IPS-NIHi7 (cell line): ENCODE data around the gene CNTNAP3.
"Not testable (repeated sequence)": the region's sequence is repeated elsewhere in the genome, so short reads cannot be mapped to it uniquely, and the experiment has no call there.

Experiments used
- DNase-seq: peaks from one replicate; pipeline ENCODE4 v3.0.0; 2012; ENCODE audit warnings: mixed read lengths; ENCODE audit errors: extremely low spot score

The CNTNAP3 gene

DNA sequence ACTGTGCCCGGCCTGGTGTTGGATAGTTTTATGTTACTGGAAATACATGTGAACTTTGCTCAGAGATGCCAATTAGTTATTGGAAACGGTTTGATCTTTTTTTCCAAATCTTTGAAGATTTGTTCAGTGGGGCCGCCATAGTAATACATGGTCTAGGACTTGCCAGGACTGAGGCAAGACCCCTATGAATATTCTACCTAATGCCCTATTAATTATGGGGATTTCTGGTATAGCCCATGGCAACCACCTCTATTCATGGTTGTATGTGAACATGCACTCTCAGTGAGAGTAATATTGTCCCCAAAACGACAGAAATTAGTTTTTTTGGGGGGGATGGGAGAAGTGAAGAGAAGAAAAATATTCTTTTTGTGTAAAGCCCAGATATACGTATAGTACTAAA, 220.3 kb downstream of the CNTNAP3 start:
- DNase-seq: not testable (repeated sequence)

GRCh38 chr9:39062966-39063365, 225.0 kb downstream of the CNTNAP3 start:
- not testable (repeated sequence) for DNase-seq

DNA sequence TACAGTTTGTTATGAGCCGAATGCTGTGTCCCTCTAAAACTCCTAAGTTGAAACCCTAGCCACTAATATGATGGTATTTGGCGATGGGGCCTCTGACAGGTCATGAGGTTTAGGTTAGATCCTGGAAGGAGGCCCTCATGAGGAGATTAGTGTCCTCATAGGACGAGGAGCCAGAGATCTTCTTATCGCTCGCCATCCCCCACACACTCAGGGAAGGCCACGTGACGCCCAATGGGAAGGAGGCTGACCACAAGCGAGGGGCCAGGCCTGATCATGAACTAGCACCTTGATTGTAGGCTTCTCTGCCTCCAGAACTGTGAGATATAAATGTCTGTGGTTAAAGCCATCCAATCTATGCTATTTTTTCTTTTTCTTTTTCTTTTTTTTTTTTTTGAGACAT, 233.5 kb downstream of the CNTNAP3 start:
- not testable (repeated sequence) for DNase-seq

DNA sequence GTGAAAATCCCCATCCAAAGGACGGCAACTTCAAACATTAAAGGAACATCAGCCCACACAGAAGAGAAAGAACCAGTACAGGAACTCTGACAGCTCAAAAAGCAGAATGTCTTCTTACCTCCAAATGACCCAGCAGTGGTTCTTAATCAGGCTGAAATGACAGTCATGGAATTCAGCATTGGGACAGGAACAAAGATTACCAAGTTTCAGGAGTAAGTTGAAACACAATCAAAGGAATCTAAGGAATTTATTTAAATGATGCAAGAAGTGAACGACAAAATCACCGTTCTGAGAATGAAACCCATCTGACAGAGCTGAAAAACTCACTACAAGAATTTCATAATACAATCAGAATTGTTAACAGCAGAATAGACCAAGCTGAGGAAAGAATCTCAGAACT, 241.1 kb downstream of the CNTNAP3 start:
- not testable (repeated sequence) for DNase-seq

GRCh38 chr9:39042352-39042803, 245.6 kb downstream of the CNTNAP3 start:
- not testable (repeated sequence) for DNase-seq

DNA sequence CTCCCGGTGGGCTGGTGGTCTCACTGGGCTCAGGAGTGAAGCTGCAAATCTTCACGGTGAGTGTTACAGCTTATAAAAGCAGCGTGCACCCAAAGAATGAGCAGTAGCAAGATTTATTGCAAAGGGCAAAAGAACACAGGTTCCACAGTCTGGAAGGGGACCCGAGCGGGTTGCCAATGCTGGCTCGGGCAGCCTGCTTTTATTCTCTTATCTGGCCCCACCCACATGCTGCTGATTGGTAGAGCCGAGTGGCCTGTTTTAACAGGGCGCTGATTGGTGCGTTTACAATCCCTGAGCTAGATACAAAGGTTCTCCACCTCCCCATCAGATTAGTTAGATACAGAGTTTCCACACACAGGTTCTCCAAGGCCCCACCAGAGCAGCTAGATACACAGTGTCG, 246.2 kb downstream of the CNTNAP3 start:
- not testable (repeated sequence) for DNase-seq

DNA sequence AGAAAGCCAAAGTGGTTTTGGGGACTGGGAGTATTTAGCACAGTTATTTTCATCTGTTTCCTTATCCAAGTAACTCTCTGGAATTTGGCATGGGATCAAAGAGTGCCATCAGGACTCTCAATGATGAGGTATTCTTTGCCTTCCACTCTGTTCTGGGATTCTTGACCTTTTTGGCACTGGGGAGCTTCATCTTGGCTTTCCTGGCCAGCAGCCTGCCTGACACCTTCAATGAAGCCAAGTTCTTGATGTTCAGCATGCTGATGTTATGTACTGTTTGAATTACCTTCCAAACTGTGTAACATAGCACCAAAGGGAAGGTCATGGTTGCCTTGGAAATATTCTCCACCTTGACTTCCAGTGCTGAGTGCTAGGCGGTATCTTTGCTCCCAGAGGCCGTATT, 248.8 kb downstream of the CNTNAP3 start:
- not testable (repeated sequence) for DNase-seq

- not testable (repeated sequence) for DNase-seq
These were observed 249.7 kb downstream of the CNTNAP3 start for GRCh38 chr9:39038221-39038620.

DNA sequence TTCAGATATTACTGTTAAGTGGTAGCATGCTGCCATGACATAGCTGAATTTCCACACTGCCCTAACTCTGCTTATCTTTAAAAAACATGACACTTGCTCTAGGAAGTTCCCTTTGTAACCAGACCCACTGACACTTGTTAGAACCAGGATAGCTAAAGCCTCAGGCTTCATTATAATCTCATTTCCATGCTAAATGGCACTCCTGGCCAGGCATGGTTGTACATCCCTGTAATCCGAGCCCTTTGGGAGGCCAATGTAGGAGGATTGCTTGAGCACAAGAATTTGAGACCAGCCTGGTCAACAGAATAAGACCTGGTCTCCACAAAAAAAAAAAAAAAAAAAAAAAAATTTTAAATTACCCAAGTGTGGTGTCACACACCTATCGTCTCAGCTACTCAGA, 254.1 kb downstream of the CNTNAP3 start:
- DNase-seq: not testable (repeated sequence)

DNA sequence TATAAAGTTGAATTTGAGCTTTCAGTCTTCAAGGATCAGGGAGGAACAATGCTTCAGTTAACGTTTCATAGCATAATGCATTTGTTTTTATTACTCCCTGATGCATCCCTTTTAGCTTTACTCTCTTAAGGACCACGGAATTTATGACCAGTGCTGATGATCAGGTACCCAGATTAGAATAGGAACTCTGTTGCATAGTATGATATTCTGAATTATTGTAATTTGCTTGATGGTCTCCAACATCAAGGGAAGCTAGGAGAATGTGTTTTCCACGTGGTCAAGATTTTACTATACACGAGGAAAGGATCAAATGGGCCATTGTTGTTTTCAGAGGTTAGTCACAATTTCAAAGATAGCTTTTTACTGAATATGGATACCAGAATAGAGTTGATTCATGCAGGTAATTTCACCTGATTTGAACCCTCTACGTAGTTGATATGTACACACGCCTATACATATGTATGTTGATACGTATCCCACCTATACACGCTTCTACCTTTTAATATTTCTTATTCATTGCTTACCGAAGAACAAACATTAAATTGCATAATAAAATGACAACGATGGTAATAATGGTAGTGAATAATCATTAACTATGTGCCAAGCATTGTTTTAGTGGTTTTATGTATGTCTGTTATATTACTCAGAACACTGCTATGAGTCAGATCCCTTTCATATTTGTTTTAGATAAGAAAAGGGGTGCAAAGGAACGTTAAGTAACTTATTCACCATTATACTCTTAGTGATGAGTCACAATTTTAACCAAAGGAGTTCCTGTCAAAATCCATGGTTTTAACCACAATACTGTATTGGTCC, 257.6 kb downstream of the CNTNAP3 start:
- DNase-seq: not testable (repeated sequence)

DNA sequence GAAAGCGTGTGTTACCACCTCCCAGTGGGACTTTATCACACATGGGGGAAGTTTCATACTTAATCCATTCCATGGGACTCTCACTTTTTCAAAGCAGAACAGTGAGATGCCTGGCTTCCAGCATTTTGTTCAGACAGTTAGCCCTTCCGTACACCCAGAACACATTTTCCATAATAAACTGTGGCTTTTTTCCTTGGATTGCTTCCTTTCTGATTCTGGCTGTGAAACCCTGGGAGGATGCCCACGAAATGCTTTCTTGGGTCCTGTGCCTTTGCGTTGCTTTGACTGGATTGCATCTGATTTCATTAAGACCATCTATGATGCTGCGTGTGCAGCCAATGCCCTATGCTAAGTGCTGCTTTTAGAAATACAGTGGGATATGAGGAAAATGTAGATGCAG, 259.1 kb downstream of the CNTNAP3 start:
- DNase-seq: not testable (repeated sequence)

- not testable (repeated sequence) for DNase-seq
These were observed 259.8 kb downstream of the CNTNAP3 start for GRCh38 chr9:39028168-39028567.

GRCh38 chr9:39025911-39026588, 261.9 kb downstream of the CNTNAP3 start:
- DNase-seq: not testable (repeated sequence)
